Mammary epithelial cell (primary cell): ENCODE measurements around the gene INVS.

Experiments used
- CTCF ChIP-seq, 2 donors: IDR thresholded peaks in 1 of 2; conservative IDR thresholded peaks in 1 of 2; 2 replicates each; pipeline ENCODE4 v1.5.1; 2011 to 2012; ENCODE audit warnings: inconsistent platforms in 2 of 2, low read length in 2 of 2, mild to moderate bottlenecking in 2 of 2, control low read depth in 1 of 2, low read depth in 1 of 2; ENCODE audit not compliant: insufficient read depth in 1 of 2; ENCODE audit errors: extremely low read depth in 1 of 2
- EZH2 ChIP-seq: IDR thresholded peaks from 2 replicates; pipeline ENCODE4 v1.6.1; 2012; ENCODE audit warnings: low read length, inconsistent platforms, borderline replicate concordance

DNA sequence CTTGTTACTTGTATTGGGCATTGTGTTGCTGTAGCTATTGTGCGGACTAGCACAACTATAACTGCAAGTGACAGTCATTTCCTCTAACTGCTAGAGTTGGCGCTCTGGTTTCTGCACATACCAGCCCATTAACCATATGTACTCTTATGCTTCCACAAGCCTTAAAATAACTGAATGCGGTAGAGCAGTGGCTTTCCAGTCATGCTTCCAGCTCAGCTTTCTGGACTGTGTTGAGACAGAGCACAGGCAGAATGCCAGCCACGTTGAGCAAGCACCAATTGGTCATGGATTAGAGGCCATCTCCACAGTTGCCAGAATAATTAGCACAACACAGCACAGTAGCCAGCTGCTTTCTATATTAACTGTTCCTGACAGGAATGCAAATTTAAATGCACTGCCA lies 12.2 kb downstream of the INVS start:
- TF ChIP-seq CTCF (conservative IDR thresholded peaks at IDR 0.05 in 1 of 2, IDR thresholded peaks at IDR 0.05 in 1 of 2; ENCODE audit: extremely low read depth in 1 of 2, insufficient read depth in 1 of 2, low read depth in 1 of 2, low read length in 2 of 2) (no peak), EZH2 (no peak)
